Right lobe of liver (tissue), 4 donors: ENCODE data around the gene C3orf22.
"Not testable (repeated sequence)": the region's sequence is repeated elsewhere in the genome, so short reads cannot be mapped to it uniquely, and the experiment has no call there.

Experiments
- CTCF ChIP-seq, 4 donors: fragments of 200-600 bp in 3 of 4; fragments of 450-650 bp in 1 of 4; IDR thresholded peaks; one replicate each; pipeline versions ENCODE4 v1.5.1 to v1.8.0; 2016 to 2022; ENCODE audit warnings: antibody characterized with exemption in 4 of 4, mild to moderate bottlenecking in 2 of 4
- POLR2A ChIP-seq: fragments of 450-650 bp; IDR thresholded peaks from one replicate; pipeline ENCODE4 v1.6.1; 2017; ENCODE audit warnings: antibody characterized with exemption, mild to moderate bottlenecking
- donor health status: DM: no; HTN: no; CAD: no.
- donor health status: DM: no; HTN: no; CAD: no.
- donor health status: DM: no; HTN: yes; CAD: no.

- not testable (repeated sequence) for TF ChIP-seq POLR2A; CTCF (IDR thresholded peaks at IDR 0.05)
These were observed 32.8 kb upstream of the C3orf22 start for GRCh38 chr3:126591515-126591914.
